Effector memory CD4-positive, alpha-beta T cell (primary cell): Measurements from ENCODE around the gene NUP155.

Experiments
- DNase-seq, 3 donors: peaks; one replicate each; pipeline ENCODE4 v3.0.0-alpha.2; 2020
- H3K27ac ChIP-seq: 2 replicates; pipeline ENCODE4 v1.7.0; 2013; ENCODE audit warnings: mild to moderate bottlenecking, low read length, moderate library complexity; ENCODE audit not compliant: insufficient read depth, poor library complexity, severe bottlenecking
- H3K27me3 ChIP-seq: replicated peaks from 2 replicates; pipeline ENCODE4 v1.7.0; 2013; ENCODE audit warnings: mild to moderate bottlenecking, low read length; ENCODE audit not compliant: insufficient read depth, control insufficient read depth, poor library complexity, severe bottlenecking
- H3K36me3 ChIP-seq: 2 replicates; pipeline ENCODE4 v1.7.0; 2013; ENCODE audit warnings: mild to moderate bottlenecking, low read length, moderate library complexity; ENCODE audit not compliant: control insufficient read depth, insufficient read depth
- H3K4me1 ChIP-seq: 2 replicates; pipeline ENCODE4 v1.7.0; 2013; ENCODE audit warnings: low read length, mild to moderate bottlenecking; ENCODE audit not compliant: control insufficient read depth, insufficient read depth, poor library complexity, severe bottlenecking
- H3K4me3 ChIP-seq: 2 replicates; pipeline ENCODE4 v1.7.0; 2013; ENCODE audit warnings: low read length, low read depth, mild to moderate bottlenecking; ENCODE audit not compliant: insufficient read depth, poor library complexity, severe bottlenecking
- H3K9me3 ChIP-seq: 2 replicates; pipeline ENCODE4 v1.7.0; 2013; ENCODE audit warnings: mild to moderate bottlenecking, low read length, moderate library complexity; ENCODE audit not compliant: control insufficient read depth

NUP155 gene

GRCh38 chr5:37248970-37249814 is 121.7 kb downstream of the NUP155 start, which contains the start of gene CPLANE1:
Gene CPLANE1 (minus strand): TSS chr5:37249376. CDS start chr5:37247698, 1,678 bp downstream.
- H3K27me3 ChIP-seq = no peaks in the 10 kb centered on the region
- H3K27ac ChIP-seq = peak within 1 kb of the TSS; percentile 53
- no peaks in the 10 kb centered on the region for H3K36me3 ChIP-seq
- peak; percentile 9 to 29 (median 24) for DNase-seq
- H3K4me1 ChIP-seq = no peaks in the 10 kb centered on the region
- peak within 1 kb of the TSS; percentile 86 for H3K4me3 ChIP-seq
- no peaks in the 10 kb centered on the region for H3K9me3 ChIP-seq

- Histone ChIP-seq H3K27ac (peak overlapping the region; percentile 53), H3K9me3 (no peaks in the 10 kb centered on the region)
- DNase-seq = no peak
Measured at GRCh38 chr5:37248421-37248969, 122.4 kb downstream of the NUP155 start.

GRCh38 chr5:37247496-37247895 is 123.4 kb downstream of the NUP155 start:
- H3K27me3 ChIP-seq = no peaks in the 10 kb centered on the region
- H3K9me3 ChIP-seq = no peaks in the 10 kb centered on the region
- H3K36me3 ChIP-seq = no peaks in the 10 kb centered on the region
- H3K27ac ChIP-seq = no peak overlapping the region
- no peak overlapping the region for H3K4me3 ChIP-seq
- no peaks in the 10 kb centered on the region for H3K4me1 ChIP-seq
- no peak for DNase-seq

More at GRCh38 chr5:37248421-37248969, 122.4 kb downstream of the NUP155 start:
- Histone ChIP-seq H3K4me3 (peak overlapping the region; percentile 86), H3K27me3 (no peaks in the 10 kb centered on the region), H3K4me1 (no peaks in the 10 kb centered on the region), H3K36me3 (no peaks in the 10 kb centered on the region)

- H3K27ac ChIP-seq = no peak overlapping the region
- no peak overlapping the region for H3K4me3 ChIP-seq
- no peak for DNase-seq
- H3K36me3 ChIP-seq = no peaks in the 10 kb centered on the region
- H3K4me1 ChIP-seq = no peaks in the 10 kb centered on the region
- no peaks in the 10 kb centered on the region for H3K27me3 ChIP-seq
- H3K9me3 ChIP-seq = no peaks in the 10 kb centered on the region
Measured at GRCh38 chr5:37247036-37247435, 123.9 kb downstream of the NUP155 start.
